Measurements from ENCODE around the gene CLDN4.

The CLDN4 gene

GRCh38 chr7:73876973-73877372, 46.2 kb downstream of the CLDN4 start:
- DNase-seq, result no peak

- no peak for DNase-seq
Observed at GRCh38 chr7:73879977-73880681, 49.3 kb downstream of the CLDN4 start.

GRCh38 chr7:73880755-73881328, 50.0 kb downstream of the CLDN4 start:
- no peak for DNase-seq

- no peak for DNase-seq
Observed at GRCh38 chr7:73881352-73882046, 50.7 kb downstream of the CLDN4 start.

DNA sequence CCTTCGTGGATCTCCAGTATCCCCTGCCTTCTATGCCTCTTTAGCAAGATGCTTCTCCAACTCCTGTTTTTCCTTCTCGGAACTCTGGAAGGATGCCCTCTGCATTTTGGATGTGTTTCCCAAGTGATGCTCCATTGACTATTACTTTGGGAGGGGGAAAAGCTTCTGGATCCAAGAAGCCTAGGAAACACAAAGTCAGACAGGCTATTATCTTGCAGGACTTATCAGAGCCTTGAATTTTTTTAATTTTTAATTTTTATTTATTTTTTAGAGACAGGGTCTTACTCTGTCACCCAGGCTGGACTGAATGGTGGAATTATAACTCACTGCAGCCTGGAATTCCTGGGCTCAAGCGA, 51.2 kb downstream of the CLDN4 start:
- DNase-seq, result no peak
